OCI-LY7 (cell line): ENCODE results near the gene DMRT3.

Experiments used
- EZH2phosphoT487 ChIP-seq: fragments of 200-600 bp; sonication (generic); IDR thresholded peaks from 2 replicates; pipeline ENCODE4 v1.6.1; 2018; ENCODE audit warnings: low read depth, borderline replicate concordance, mild to moderate bottlenecking, mixed run types, antibody characterized with exemption, low read length, moderate library complexity, mixed read lengths
- TF ChIP-seq, protein P1 (sequence below): fragments of 200-600 bp; sonication (generic); conservative IDR thresholded peaks from 2 replicates; pipeline ENCODE4 v1.5.1; 2014; ENCODE audit warnings: mild to moderate bottlenecking, antibody characterized with exemption, low read length, moderate library complexity, mixed read lengths

DNA sequence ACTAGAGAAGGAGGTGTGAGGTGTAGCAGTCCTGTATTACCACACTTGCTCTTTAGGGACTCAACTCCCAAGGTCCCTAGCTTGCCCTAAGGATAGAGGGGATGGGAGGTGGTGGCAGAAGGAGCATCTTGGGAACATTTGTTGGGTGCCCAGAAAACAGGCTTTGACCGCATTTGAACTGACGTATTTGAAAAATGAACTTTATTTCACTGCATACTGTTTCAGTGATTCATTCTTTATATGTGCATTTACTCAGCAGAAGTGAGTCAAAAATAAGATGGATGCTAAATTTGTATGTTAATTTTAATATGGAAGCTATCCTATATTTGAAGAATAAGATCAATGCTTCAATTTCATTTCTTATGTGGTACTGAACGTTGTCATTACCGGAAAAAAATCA, 18.7 kb downstream of the DMRT3 start:
- TF ChIP-seq, protein P1, sequence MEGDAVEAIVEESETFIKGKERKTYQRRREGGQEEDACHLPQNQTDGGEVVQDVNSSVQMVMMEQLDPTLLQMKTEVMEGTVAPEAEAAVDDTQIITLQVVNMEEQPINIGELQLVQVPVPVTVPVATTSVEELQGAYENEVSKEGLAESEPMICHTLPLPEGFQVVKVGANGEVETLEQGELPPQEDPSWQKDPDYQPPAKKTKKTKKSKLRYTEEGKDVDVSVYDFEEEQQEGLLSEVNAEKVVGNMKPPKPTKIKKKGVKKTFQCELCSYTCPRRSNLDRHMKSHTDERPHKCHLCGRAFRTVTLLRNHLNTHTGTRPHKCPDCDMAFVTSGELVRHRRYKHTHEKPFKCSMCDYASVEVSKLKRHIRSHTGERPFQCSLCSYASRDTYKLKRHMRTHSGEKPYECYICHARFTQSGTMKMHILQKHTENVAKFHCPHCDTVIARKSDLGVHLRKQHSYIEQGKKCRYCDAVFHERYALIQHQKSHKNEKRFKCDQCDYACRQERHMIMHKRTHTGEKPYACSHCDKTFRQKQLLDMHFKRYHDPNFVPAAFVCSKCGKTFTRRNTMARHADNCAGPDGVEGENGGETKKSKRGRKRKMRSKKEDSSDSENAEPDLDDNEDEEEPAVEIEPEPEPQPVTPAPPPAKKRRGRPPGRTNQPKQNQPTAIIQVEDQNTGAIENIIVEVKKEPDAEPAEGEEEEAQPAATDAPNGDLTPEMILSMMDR = no peak
- no peak for TF ChIP-seq EZH2phosphoT487
